ENCODE data around the gene POLR3H. TPM values are rescaled to one million over a fixed set of nuclear protein-coding genes. Genes with fewer than 3 reads are reported as not detected.

Gene POLR3H
- polyA plus RNA-seq, 1 donor (not counting 4 experiments of a cell fraction or from before 2014, with no cell fraction given), result 44.7 TPM

DNA sequence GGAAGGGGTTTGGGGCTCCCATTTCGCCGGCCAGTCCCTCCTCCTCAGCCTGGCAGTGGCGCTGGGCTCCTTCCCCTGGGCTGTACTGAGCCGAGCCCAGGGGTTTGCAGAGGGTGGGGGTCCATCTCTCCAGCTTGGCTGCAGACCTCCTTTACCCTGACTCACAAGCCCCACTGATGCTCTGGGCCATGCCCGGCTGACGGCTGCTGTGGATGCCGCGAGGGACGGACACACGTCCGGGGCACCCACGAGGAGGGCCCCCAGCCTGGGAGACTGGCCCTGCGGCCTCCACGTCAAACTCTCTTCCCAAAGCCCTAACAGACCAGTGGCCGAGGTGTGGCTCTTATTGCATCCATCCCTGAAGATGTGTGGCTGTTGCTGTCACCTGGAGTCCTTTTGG is 31.3 kb upstream of the POLR3H start:
- Histone ChIP-seq H3K27ac (ENCODE audit: control insufficient read depth, insufficient read depth, low read length) (no peak overlapping the region), H3K9me3 (ENCODE audit: control insufficient read depth, low read depth, low read length) (no peaks in the 10 kb centered on the region), H3K79me2 (ENCODE audit: control insufficient read depth, insufficient read depth, low read length) (no peaks in the 10 kb centered on the region), H3K9ac (ENCODE audit: control insufficient read depth, extremely low read depth, insufficient read depth, low read length) (no peak overlapping the region), H3K36me3 (ENCODE audit: control insufficient read depth in 2 of 2, extremely low read depth in 1 of 2, insufficient read depth in 2 of 2, low read length in 2 of 2) (peaks cover 24 to 36% of the 10 kb centered on the region in 2 experiments), H3K4me1 (ENCODE audit: control insufficient read depth, extremely low read depth, insufficient read depth, low read length) (no peaks in the 10 kb centered on the region), H2AFZ (ENCODE audit: control insufficient read depth, low read length) (no peak overlapping the region), H3K27me3 (ENCODE audit: control insufficient read depth, extremely low read depth, insufficient read depth, low read length) (no peaks in the 10 kb centered on the region), H3K4me3 (ENCODE audit: control insufficient read depth in 2 of 3, extremely low read depth in 1 of 3, insufficient read depth in 2 of 3, low read depth in 1 of 3, low read length in 3 of 3) (no peak overlapping the region), H3K9me1 (ENCODE audit: control insufficient read depth, extremely low read depth, insufficient read depth, low read length) (no peaks in the 10 kb centered on the region), H3K4me2 (ENCODE audit: control insufficient read depth, extremely low read depth, insufficient read depth, low read depth, low read length) (no peak overlapping the region), H4K20me1 (ENCODE audit: control insufficient read depth, extremely low read depth, insufficient read depth, low read length) (peaks cover 4% of the 10 kb centered on the region)
- DNase-seq (ENCODE audit: low read depth, low spot score) (no peak), FAIRE-seq (no peak)
- dilution Hi-C loops (cut with MboI; ENCODE audit: extremely low pct_ligation_motif_present, low sequenced_read_pairs), result no loop called here
- no peak for TF ChIP-seq EZH2 (IDR thresholded peaks at IDR 0.05; ENCODE audit: low read length)
- TF ChIP-seq, protein P1, sequence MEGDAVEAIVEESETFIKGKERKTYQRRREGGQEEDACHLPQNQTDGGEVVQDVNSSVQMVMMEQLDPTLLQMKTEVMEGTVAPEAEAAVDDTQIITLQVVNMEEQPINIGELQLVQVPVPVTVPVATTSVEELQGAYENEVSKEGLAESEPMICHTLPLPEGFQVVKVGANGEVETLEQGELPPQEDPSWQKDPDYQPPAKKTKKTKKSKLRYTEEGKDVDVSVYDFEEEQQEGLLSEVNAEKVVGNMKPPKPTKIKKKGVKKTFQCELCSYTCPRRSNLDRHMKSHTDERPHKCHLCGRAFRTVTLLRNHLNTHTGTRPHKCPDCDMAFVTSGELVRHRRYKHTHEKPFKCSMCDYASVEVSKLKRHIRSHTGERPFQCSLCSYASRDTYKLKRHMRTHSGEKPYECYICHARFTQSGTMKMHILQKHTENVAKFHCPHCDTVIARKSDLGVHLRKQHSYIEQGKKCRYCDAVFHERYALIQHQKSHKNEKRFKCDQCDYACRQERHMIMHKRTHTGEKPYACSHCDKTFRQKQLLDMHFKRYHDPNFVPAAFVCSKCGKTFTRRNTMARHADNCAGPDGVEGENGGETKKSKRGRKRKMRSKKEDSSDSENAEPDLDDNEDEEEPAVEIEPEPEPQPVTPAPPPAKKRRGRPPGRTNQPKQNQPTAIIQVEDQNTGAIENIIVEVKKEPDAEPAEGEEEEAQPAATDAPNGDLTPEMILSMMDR (optimal IDR thresholded peaks at IDR 0.05 in 1 of 3, IDR thresholded peaks at IDR 0.05 in 1 of 3, conservative IDR thresholded peaks at IDR 0.05 in 1 of 3; ENCODE audit: extremely low read depth in 1 of 3, insufficient read depth in 2 of 3, low read length in 3 of 3), result no peak

DNA sequence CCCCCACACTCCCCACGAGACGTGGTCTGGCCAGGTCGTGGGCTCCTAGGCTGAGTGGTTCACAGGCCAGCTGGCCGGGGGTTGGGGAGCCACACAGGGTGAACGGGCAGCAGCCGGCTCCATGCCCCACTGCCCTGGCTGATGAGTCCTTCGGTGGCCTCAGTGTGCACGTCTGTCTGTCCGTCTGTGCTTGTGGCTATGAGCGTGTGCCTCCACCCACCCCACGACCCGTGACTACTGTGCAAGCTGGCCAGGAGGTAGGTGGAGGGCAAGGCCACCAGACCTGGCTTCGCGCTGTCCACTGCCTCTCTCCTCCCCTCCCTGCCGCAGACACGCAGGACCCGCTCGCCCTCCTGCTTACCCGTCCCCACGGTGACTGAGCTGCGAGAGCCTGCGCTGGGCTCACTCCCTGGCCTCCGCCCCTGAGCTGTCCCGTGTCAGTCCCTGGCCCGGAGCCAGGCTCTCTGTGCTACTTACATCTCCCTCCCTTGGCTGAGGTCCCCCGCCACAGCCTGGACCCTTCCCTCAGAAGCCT is 30.6 kb upstream of the POLR3H start:
- no peak overlapping the region for H2AFZ ChIP-seq (ENCODE audit: control insufficient read depth, low read length)
- H3K4me2 ChIP-seq (ENCODE audit: control insufficient read depth, extremely low read depth, insufficient read depth, low read depth, low read length), result no peak overlapping the region
- dilution Hi-C loops (cut with MboI; ENCODE audit: extremely low pct_ligation_motif_present, low sequenced_read_pairs), result no loop called here
- no peak for FAIRE-seq
- H3K9ac ChIP-seq (ENCODE audit: control insufficient read depth, extremely low read depth, insufficient read depth, low read length), result no peak overlapping the region
- no peak overlapping the region for H3K4me3 ChIP-seq (ENCODE audit: control insufficient read depth in 2 of 3, extremely low read depth in 1 of 3, insufficient read depth in 2 of 3, low read depth in 1 of 3, low read length in 3 of 3)
- no peaks in the 10 kb centered on the region for H3K4me1 ChIP-seq (ENCODE audit: control insufficient read depth, extremely low read depth, insufficient read depth, low read length)
- DNase-seq (ENCODE audit: low read depth, low spot score), result no peak
- H3K79me2 ChIP-seq (ENCODE audit: control insufficient read depth, insufficient read depth, low read length), result no peaks in the 10 kb centered on the region
- H3K27me3 ChIP-seq (ENCODE audit: control insufficient read depth, extremely low read depth, insufficient read depth, low read length), result no peaks in the 10 kb centered on the region
- no peaks in the 10 kb centered on the region for H3K9me3 ChIP-seq (ENCODE audit: control insufficient read depth, low read depth, low read length)
- peaks cover 2% of the 10 kb centered on the region for H3K9me1 ChIP-seq (ENCODE audit: control insufficient read depth, extremely low read depth, insufficient read depth, low read length)
- no peak overlapping the region for H3K27ac ChIP-seq (ENCODE audit: control insufficient read depth, insufficient read depth, low read length)
- TF ChIP-seq, protein P1 (optimal IDR thresholded peaks at IDR 0.05 in 1 of 3, IDR thresholded peaks at IDR 0.05 in 1 of 3, conservative IDR thresholded peaks at IDR 0.05 in 1 of 3; ENCODE audit: extremely low read depth in 1 of 3, insufficient read depth in 2 of 3, low read length in 3 of 3), result no peak
- TF ChIP-seq EZH2 (IDR thresholded peaks at IDR 0.05; ENCODE audit: low read length), result no peak
- peaks cover 21 to 33% of the 10 kb centered on the region in 2 experiments for H3K36me3 ChIP-seq (ENCODE audit: control insufficient read depth in 2 of 2, extremely low read depth in 1 of 2, insufficient read depth in 2 of 2, low read length in 2 of 2)
- H4K20me1 ChIP-seq (ENCODE audit: control insufficient read depth, extremely low read depth, insufficient read depth, low read length), result peaks cover 4% of the 10 kb centered on the region
